Testis (tissue), 3 donors: ENCODE results near the gene KLF7. TPM values are rescaled to one million over a fixed set of nuclear protein-coding genes. Genes with fewer than 3 reads are reported as not detected.

Experiments used
- DNase-seq: peaks from one replicate; pipeline ENCODE4 v3.0.0-alpha.2; 2019
- H3K27ac ChIP-seq, 2 donors: fragments of 200-600 bp; sonication (generic); one replicate each; pipeline ENCODE4 v1.5.1; 2019
- H3K27me3 ChIP-seq: fragments of 200-600 bp; sonication (generic); one replicate; pipeline ENCODE4 v1.5.1; 2019
- H3K36me3 ChIP-seq: fragments of 200-600 bp; sonication (generic); one replicate; pipeline ENCODE4 v1.5.1; 2017; ENCODE audit warnings: low read depth; ENCODE audit errors: missing control alignments
- H3K4me1 ChIP-seq: fragments of 200-600 bp; sonication (generic); one replicate; pipeline ENCODE4 v1.5.1; 2019
- H3K4me3 ChIP-seq, 2 donors: fragments of 200-600 bp; sonication (generic); one replicate each; pipeline ENCODE4 v1.5.1; 2017 to 2019
- H3K9me3 ChIP-seq: fragments of 200-600 bp; sonication (generic); one replicate; pipeline ENCODE4 v1.5.1; 2017
- CTCF ChIP-seq, 3 experiments: fragments of 450-650 bp in 2 of 3; fragments of 200-600 bp in 1 of 3; sonication (generic) in 1 of 3; IDR thresholded peaks; one replicate each; pipeline ENCODE4 v1.5.1; 2016 to 2019; ENCODE audit warnings: antibody characterized with exemption in 3 of 3, mild to moderate bottlenecking in 2 of 3, moderate library complexity in 1 of 3
- POLR2A ChIP-seq: fragments of 450-650 bp; IDR thresholded peaks from one replicate; pipeline ENCODE4 v1.6.1; 2017; ENCODE audit warnings: antibody characterized with exemption, mild to moderate bottlenecking, moderate library complexity
- WGBS, 2 donors: methylation state at CpG; one replicate each; pipeline ENCODE4 v1.1.5; 2018; 5-methylcytosine and 5-hydroxymethylcytosine counted together
- intact Hi-C: fragments of 100-400 bp; cut with DNase I; formaldehyde crosslinking; loops from one replicate; pipeline ENCODE4 v1.15.1; 2023; ENCODE audit warnings: low total_unique reads
- polyA plus RNA-seq: library from polyadenylated mRNA; stranded (reverse); fragments of 350-450 nt; fragmentation: Illumina TruSeq; extraction: RNeasy Lipid Tissue Mini Kit (QIAGEN cat#74804); gene quantifications from one replicate; pipeline ENCODE4 v1.2.3, GENCODE V29; 2014; ENCODE audit warnings: low read depth, low replicate concordance; ENCODE audit not compliant: insufficient read depth
- total RNA-seq, 2 donors: library from RNA; depleted of rRNA; stranded (reverse); fragments of >200 nt; gene quantifications; one replicate each; pipeline ENCODE4 v1.2.3, GENCODE V29; 2016

Gene KLF7
- total and polyA plus RNA-seq, 3 donors from 2014 or later, result 15.1 to 23.2 (median 21.1) TPM

- 72 to 85% methylated on average over 1 of the region's 1 CpG for WGBS, 2 donors
Observed at GRCh38 chr2:207061181-207061580, 104.6 kb downstream of the KLF7 start.

GRCh38 chr2:207055257-207055656 is 110.5 kb downstream of the KLF7 start:
- intact Hi-C loops, result no loop called here
- Histone ChIP-seq H3K27ac (no peak overlapping the region), H3K4me1 (no peaks in the 10 kb centered on the region), H3K4me3 (no peak overlapping the region), H3K27me3 (no peaks in the 10 kb centered on the region), H3K36me3 (no peaks in the 10 kb centered on the region), H3K9me3 (no peaks in the 10 kb centered on the region)
- DNase-seq, result no peak
- 82 to 95% methylated on average over 6 of the region's 6 CpGs for WGBS, 2 donors
- no peak for TF ChIP-seq CTCF (IDR thresholded peaks at IDR 0.05)
- TF ChIP-seq POLR2A, result no peak

More at GRCh38 chr2:207061181-207061580, 104.6 kb downstream of the KLF7 start:
- no peaks in the 10 kb centered on the region for H3K9me3 ChIP-seq
- no peak for DNase-seq
- H3K27ac ChIP-seq, result no peak overlapping the region
- no peaks in the 10 kb centered on the region for H3K27me3 ChIP-seq
- intact Hi-C loops, result no loop called here
- no peaks in the 10 kb centered on the region for H3K4me1 ChIP-seq
- H3K4me3 ChIP-seq, result no peak overlapping the region
- TF ChIP-seq POLR2A, result no peak
- no peak for TF ChIP-seq CTCF (IDR thresholded peaks at IDR 0.05)
- H3K36me3 ChIP-seq, result no peaks in the 10 kb centered on the region

GRCh38 chr2:207054521-207054920 is 111.2 kb downstream of the KLF7 start:
- no peaks in the 10 kb centered on the region for H3K27me3 ChIP-seq
- no peaks in the 10 kb centered on the region for H3K36me3 ChIP-seq
- intact Hi-C loops, result no loop called here
- no peaks in the 10 kb centered on the region for H3K4me1 ChIP-seq
- H3K4me3 ChIP-seq, result no peak overlapping the region
- no peak for TF ChIP-seq POLR2A
- TF ChIP-seq CTCF (IDR thresholded peaks at IDR 0.05), result no peak
- no peaks in the 10 kb centered on the region for H3K9me3 ChIP-seq
- H3K27ac ChIP-seq, result no peak overlapping the region
- WGBS, 2 donors, result 74 to 82% methylated on average over 4 of the region's 4 CpGs
- no peak for DNase-seq

GRCh38 chr2:207051385-207051965 is 114.3 kb downstream of the KLF7 start:
- H3K27me3 ChIP-seq, result no peaks in the 10 kb centered on the region
- H3K36me3 ChIP-seq, result no peaks in the 10 kb centered on the region
- no peak for DNase-seq
- H3K4me1 ChIP-seq, result no peaks in the 10 kb centered on the region
- 82 to 89% methylated on average over 3 of the region's 3 CpGs for WGBS, 2 donors
- H3K9me3 ChIP-seq, result no peaks in the 10 kb centered on the region
- TF ChIP-seq CTCF (IDR thresholded peaks at IDR 0.05), result no peak
- TF ChIP-seq POLR2A, result no peak
- H3K27ac ChIP-seq, result no peak overlapping the region
- H3K4me3 ChIP-seq, result no peak overlapping the region
- intact Hi-C loops, result no loop called here

- DNase-seq, result no peak
- Histone ChIP-seq H3K4me1 (no peaks in the 10 kb centered on the region), H3K27ac (no peak overlapping the region), H3K4me3 (no peak overlapping the region), H3K36me3 (no peaks in the 10 kb centered on the region), H3K27me3 (no peaks in the 10 kb centered on the region), H3K9me3 (no peaks in the 10 kb centered on the region)
- TF ChIP-seq CTCF (IDR thresholded peaks at IDR 0.05) (no peak), POLR2A (no peak)
- intact Hi-C loops, result no loop called here
- 73 to 81% methylated on average over 5 of the region's 5 CpGs for WGBS, 2 donors
Observed at GRCh38 chr2:207049122-207049521, 116.6 kb downstream of the KLF7 start.
